Jurkat, Clone E6-1 (cell line): Measurements from ENCODE around the gene CFAP52.
"Not testable (repeated sequence)": the region's sequence is repeated elsewhere in the genome, so short reads cannot be mapped to it uniquely, and the experiment has no call there.

Source experiments
- DNase-seq: peaks from one replicate; pipeline ENCODE4 v3.0.0-alpha.2; 2011; ENCODE audit warnings: low read depth, low spot score
- H3K4me3 ChIP-seq: 2 replicates; pipeline ENCODE4 v1.5.1; 2011; ENCODE audit warnings: mild to moderate bottlenecking, low read length, control low read depth, moderate library complexity

Gene CFAP52

GRCh38 chr17:9640388-9640787, 63.9 kb downstream of the CFAP52 start:
- DNase-seq, H3K4me3 ChIP-seq: not testable (repeated sequence)

GRCh38 chr17:9643611-9644010, 67.2 kb downstream of the CFAP52 start:
- no peak overlapping the region for H3K4me3 ChIP-seq
- no peak for DNase-seq

GRCh38 chr17:9644910-9645751, 68.7 kb downstream of the CFAP52 start, which contains the start of gene USP43:
TSS of gene USP43 (plus strand) at chr17:9645517. CDS start at chr17:9645633, 116 bp downstream.
- DNase-seq: no peak
- H3K4me3 ChIP-seq: peak within 1 kb of the TSS; percentile 69

GRCh38 chr17:9645851-9646545, 69.6 kb downstream of the CFAP52 start:
- H3K4me3 ChIP-seq: peak overlapping the region; percentile 69; the same call in 1 of the 2 replicates
- DNase-seq: no peak

- no peak overlapping the region for H3K4me3 ChIP-seq
- DNase-seq: no peak
Measured at GRCh38 chr17:9646546-9646885, 70.1 kb downstream of the CFAP52 start.

- DNase-seq: no peak
- H3K4me3 ChIP-seq: no peak overlapping the region
Measured at GRCh38 chr17:9647014-9647413, 70.6 kb downstream of the CFAP52 start.

- H3K4me3 ChIP-seq: no peak overlapping the region
- DNase-seq: no peak
Measured at GRCh38 chr17:9648521-9649110, 72.2 kb downstream of the CFAP52 start.

GRCh38 chr17:9658593-9659211, 82.3 kb downstream of the CFAP52 start:
- DNase-seq: no peak
- H3K4me3 ChIP-seq: no peak overlapping the region

GRCh38 chr17:9661027-9661426, 84.6 kb downstream of the CFAP52 start:
- H3K4me3 ChIP-seq: no peak overlapping the region
- DNase-seq: no peak

GRCh38 chr17:9663511-9663910, 87.1 kb downstream of the CFAP52 start:
- DNase-seq, H3K4me3 ChIP-seq: not testable (repeated sequence)

GRCh38 chr17:9666461-9667050, 90.1 kb downstream of the CFAP52 start:
- H3K4me3 ChIP-seq: no peak overlapping the region
- peak; percentile 69 for DNase-seq

- no peak overlapping the region for H3K4me3 ChIP-seq
- peak; percentile 48 for DNase-seq
Measured at GRCh38 chr17:9668517-9668916, 92.1 kb downstream of the CFAP52 start.

- H3K4me3 ChIP-seq: no peak overlapping the region
- no peak for DNase-seq
Measured at GRCh38 chr17:9669551-9670008, 93.1 kb downstream of the CFAP52 start.

- no peak overlapping the region for H3K4me3 ChIP-seq
- no peak for DNase-seq
Measured at GRCh38 chr17:9670596-9670995, 94.2 kb downstream of the CFAP52 start.

- no peak overlapping the region for H3K4me3 ChIP-seq
- DNase-seq: no peak
Measured at GRCh38 chr17:9671559-9671958, 95.1 kb downstream of the CFAP52 start.

- H3K4me3 ChIP-seq: no peak overlapping the region
- DNase-seq: no peak
Measured at GRCh38 chr17:9672266-9672665, 95.8 kb downstream of the CFAP52 start.

GRCh38 chr17:9672691-9673090, 96.2 kb downstream of the CFAP52 start:
- H3K4me3 ChIP-seq: no peak overlapping the region
- DNase-seq: no peak

- DNase-seq: no peak
- no peak overlapping the region for H3K4me3 ChIP-seq
Measured at GRCh38 chr17:9676084-9676483, 99.6 kb downstream of the CFAP52 start.

- no peak overlapping the region for H3K4me3 ChIP-seq
- no peak for DNase-seq
Measured at GRCh38 chr17:9676820-9677310, 100.4 kb downstream of the CFAP52 start.
